ENCODE data around the gene CATSPERB.
"Not testable (repeated sequence)": the region's sequence is repeated elsewhere in the genome, so short reads cannot be mapped to it uniquely, and the experiment has no call there.

The CATSPERB gene

GRCh38 chr14:91577632-91578233 lies 154.2 kb downstream of the CATSPERB start:
- no peak for DNase-seq (ENCODE audit: low spot score)

- DNase-seq (ENCODE audit: low spot score) = no peak
Measured at GRCh38 chr14:91575469-91576208, 156.2 kb downstream of the CATSPERB start.

GRCh38 chr14:91573894-91574837 lies 157.7 kb downstream of the CATSPERB start:
- DNase-seq (ENCODE audit: low spot score) = no peak

GRCh38 chr14:91573528-91573893 lies 158.4 kb downstream of the CATSPERB start:
- no peak for DNase-seq (ENCODE audit: low spot score)

GRCh38 chr14:91570021-91570420 lies 161.9 kb downstream of the CATSPERB start:
- DNase-seq (ENCODE audit: low spot score) = no peak

- no peak for DNase-seq (ENCODE audit: low spot score)
Measured at GRCh38 chr14:91569301-91569700, 162.6 kb downstream of the CATSPERB start.

- no peak for DNase-seq (ENCODE audit: low spot score)
Measured at GRCh38 chr14:91568626-91569025, 163.3 kb downstream of the CATSPERB start.

GRCh38 chr14:91567827-91568226 lies 164.1 kb downstream of the CATSPERB start:
- DNase-seq (ENCODE audit: low spot score) = not testable (repeated sequence)

GRCh38 chr14:91555531-91555930 lies 176.4 kb downstream of the CATSPERB start:
- DNase-seq (ENCODE audit: low spot score) = no peak

GRCh38 chr14:91554535-91555332 lies 177.2 kb downstream of the CATSPERB start:
- DNase-seq (ENCODE audit: low spot score) = no peak

- no peak for DNase-seq (ENCODE audit: low spot score)
Measured at GRCh38 chr14:91548108-91548507, 183.8 kb downstream of the CATSPERB start.

- no peak for DNase-seq (ENCODE audit: low spot score)
Measured at GRCh38 chr14:91545946-91546716, 185.8 kb downstream of the CATSPERB start.

GRCh38 chr14:91545204-91545603 lies 186.7 kb downstream of the CATSPERB start:
- DNase-seq (ENCODE audit: low spot score) = no peak

GRCh38 chr14:91536327-91536726 lies 195.6 kb downstream of the CATSPERB start:
- no peak for DNase-seq (ENCODE audit: low spot score)

GRCh38 chr14:91534059-91534458 lies 197.8 kb downstream of the CATSPERB start:
- not testable (repeated sequence) for DNase-seq (ENCODE audit: low spot score)

- DNase-seq (ENCODE audit: low spot score) = no peak
Measured at GRCh38 chr14:91533623-91534022, 198.3 kb downstream of the CATSPERB start.

All from COLO829 (cell line).